KG1 (cell line): ENCODE results near the gene TMEM250.

Experiments
- DNase-seq: peaks from one replicate; lab custom pipeline; 2025; lab: John Stamatoyannopoulos, UW

The TMEM250 gene

DNA sequence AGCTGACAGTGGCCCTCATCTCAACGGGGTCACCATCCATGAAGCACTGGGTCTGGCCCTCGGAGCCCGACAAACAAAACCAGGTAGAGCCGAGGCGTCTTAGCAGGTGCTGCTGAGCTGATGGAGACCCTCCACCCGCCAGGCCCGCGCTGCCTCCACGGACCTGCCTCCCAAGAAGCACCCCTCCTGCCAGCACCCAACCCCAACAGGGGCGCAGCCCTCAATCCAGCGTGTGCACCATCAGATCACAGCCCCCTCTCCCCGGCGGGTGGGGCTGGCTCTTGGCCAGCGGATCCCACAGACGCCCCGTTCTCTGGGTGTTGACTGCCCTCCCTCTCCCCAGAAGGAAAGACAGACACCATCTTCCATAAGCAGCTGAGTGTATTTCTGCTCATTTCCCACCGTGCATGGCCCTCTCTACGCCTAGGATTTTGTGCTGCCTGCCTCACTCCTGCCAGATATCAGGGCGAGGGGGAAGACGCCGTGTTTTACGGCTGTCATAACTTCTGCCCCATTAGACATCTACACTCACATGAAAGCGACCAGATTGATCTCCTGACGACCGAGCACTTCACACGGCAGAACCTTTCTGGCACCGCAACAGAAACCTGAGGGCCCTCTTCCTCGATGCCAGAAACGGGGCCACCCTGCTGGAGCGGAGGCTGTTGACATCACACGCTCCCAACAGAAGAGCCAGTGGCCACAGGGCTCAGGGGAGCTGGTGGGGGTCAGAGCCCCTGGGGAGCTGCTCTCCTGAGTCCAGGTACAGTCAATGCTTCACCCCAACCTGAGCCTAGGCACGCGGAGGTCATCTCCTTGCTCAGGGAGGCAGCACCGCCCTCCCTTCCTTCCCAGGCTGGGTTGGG, 35.9 kb downstream of the TMEM250 start:
- no peak for DNase-seq

GRCh38 chr9:136081826-136082495, 36.7 kb downstream of the TMEM250 start:
- DNase-seq: no peak

GRCh38 chr9:136081113-136081825, 37.4 kb downstream of the TMEM250 start:
- no peak for DNase-seq

- DNase-seq: no peak
These were observed 38.0 kb downstream of the TMEM250 start for GRCh38 chr9:136080716-136081112.

GRCh38 chr9:136079916-136080246, 38.8 kb downstream of the TMEM250 start:
- no peak for DNase-seq

GRCh38 chr9:136079211-136079915, 39.3 kb downstream of the TMEM250 start:
- DNase-seq: no peak

DNA sequence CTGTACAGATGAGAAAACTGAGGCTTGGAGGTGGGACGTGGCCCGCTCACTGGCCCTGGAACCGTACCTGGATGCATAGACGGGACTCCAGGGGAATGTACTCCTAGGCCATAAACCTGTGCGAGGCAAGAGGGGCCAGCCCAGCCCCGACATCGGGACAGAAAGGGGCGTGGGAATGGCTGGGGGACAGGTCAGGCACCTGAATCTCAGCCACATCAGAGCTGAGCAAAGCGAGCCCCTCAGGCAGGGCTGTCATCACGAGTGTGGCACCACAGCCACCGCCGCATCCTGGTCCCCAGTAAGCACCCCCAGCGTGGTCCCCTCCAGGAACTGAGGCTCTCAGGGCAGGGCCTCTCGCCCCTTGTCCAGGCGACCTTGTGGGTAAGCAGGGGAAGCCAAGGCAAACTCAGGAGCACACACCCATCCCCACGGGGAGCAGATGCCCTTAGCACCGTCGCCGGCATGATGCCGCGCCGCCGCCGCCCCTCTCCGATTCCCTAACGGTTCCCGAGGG, 40.1 kb downstream of the TMEM250 start:
- no peak for DNase-seq

GRCh38 chr9:136078024-136078423, 40.7 kb downstream of the TMEM250 start:
- DNase-seq: no peak

GRCh38 chr9:136077491-136077890, 41.2 kb downstream of the TMEM250 start:
- DNase-seq: no peak

GRCh38 chr9:136075881-136076678, 42.6 kb downstream of the TMEM250 start:
- no peak for DNase-seq

GRCh38 chr9:136075134-136075841, 43.4 kb downstream of the TMEM250 start:
- no peak for DNase-seq

- DNase-seq: no peak
These were observed 44.0 kb downstream of the TMEM250 start for GRCh38 chr9:136074706-136075105.
